ENCODE data around the gene PISD. TPM values are rescaled to one million over a fixed set of nuclear protein-coding genes. Genes with fewer than 3 reads are reported as not detected.

Gene PISD
- total RNA-seq, 2 experiments from 2014 or later = 21.5 to 51.9 TPM

- Histone ChIP-seq H2AFZ (ENCODE audit: low read length) (no peak overlapping the region), H3K79me2 (ENCODE audit: insufficient read depth, low read depth, low read length) (peaks cover 42% of the 10 kb centered on the region; the same call in 1 of the 2 replicates), H3K9me3 (ENCODE audit: low read length) (no peaks in the 10 kb centered on the region), H3K9me2 (ENCODE audit: insufficient read depth, low read length) (no peaks in the 10 kb centered on the region), H3K36me3 (ENCODE audit: insufficient read depth, low read length) (peaks cover 27% of the 10 kb centered on the region), H4K20me1 (ENCODE audit: insufficient read depth, low read length) (no peaks in the 10 kb centered on the region), H3K27ac (ENCODE audit: low read depth, low read length, poor library complexity, severe bottlenecking) (peak overlapping the region; percentile 93), H3K4me3 (ENCODE audit: low read depth, low read length, poor library complexity, severe bottlenecking) (peak overlapping the region; percentile 73), H3K4me1 (ENCODE audit: insufficient read depth, low read length, poor library complexity, severe bottlenecking) (peaks cover 75% of the 10 kb centered on the region), H3K4me2 (ENCODE audit: low read length) (peak overlapping the region; percentile 95)
- BruUV-seq (replicated peaks) = TSS peak; percentile 41
- ChIA-PET CTCF (ENCODE audit: unreplicated experiment) (interaction anchor here (0.7 to 1.0 kb wide), 3 partner anchors 9 to 1374 kb away, joined by 3 to 5 read pairs (median 5); no protein-coding TSS in a partner anchor), POLR2A (interaction anchor here (0.6 to 1.1 kb wide), 4 partner anchors 61 to 305 kb away, joined by 3 to 6 read pairs (median 4); no protein-coding TSS in a partner anchor)
- intact Hi-C loops (cut with micrococcal nuclease; ENCODE audit: unreplicated experiment) = no loop called here
- DNase-seq (ENCODE audit: low spot score) = no peak
- TF ChIP-seq EZH2phosphoT487 (IDR thresholded peaks at IDR 0.05; ENCODE audit: borderline replicate concordance, low read depth, low read length) (no peak), CTCF (conservative IDR thresholded peaks at IDR 0.05; ENCODE audit: low read length) (peak; percentile 77)
Measured at GRCh38 chr22:31628969-31629708, 32.9 kb downstream of the PISD start.

GRCh38 chr22:31628362-31628761 is 33.7 kb downstream of the PISD start:
- intact Hi-C loops (cut with micrococcal nuclease; ENCODE audit: unreplicated experiment) = no loop called here
- TF ChIP-seq EZH2phosphoT487 (IDR thresholded peaks at IDR 0.05; ENCODE audit: borderline replicate concordance, low read depth, low read length) = no peak
- no peak for TF ChIP-seq CTCF (conservative IDR thresholded peaks at IDR 0.05; ENCODE audit: low read length)
- no TSS peak for BruUV-seq (replicated peaks)
- no peak overlapping the region for H3K4me3 ChIP-seq (ENCODE audit: low read depth, low read length, poor library complexity, severe bottlenecking)
- peaks cover 27% of the 10 kb centered on the region for H3K36me3 ChIP-seq (ENCODE audit: insufficient read depth, low read length)
- H2AFZ ChIP-seq (ENCODE audit: low read length) = no peak overlapping the region
- CTCF ChIA-PET (ENCODE audit: unreplicated experiment) = interaction anchor here (0.6 kb wide), 1 partner anchor 211 kb away, joined by 4 read pairs; no protein-coding TSS in a partner anchor
- POLR2A ChIA-PET = interaction anchor here (0.6 to 0.7 kb wide), 2 partner anchors 304 to 329 kb away, joined by 3 read pairs; no protein-coding TSS in a partner anchor
- H3K79me2 ChIP-seq (ENCODE audit: insufficient read depth, low read depth, low read length) = peaks cover 42% of the 10 kb centered on the region; the same call in 1 of the 2 replicates
- H3K27ac ChIP-seq (ENCODE audit: low read depth, low read length, poor library complexity, severe bottlenecking) = peak overlapping the region; percentile 36
- no peaks in the 10 kb centered on the region for H3K9me3 ChIP-seq (ENCODE audit: low read length)
- peaks cover 67% of the 10 kb centered on the region for H3K4me1 ChIP-seq (ENCODE audit: insufficient read depth, low read length, poor library complexity, severe bottlenecking)
- no peaks in the 10 kb centered on the region for H4K20me1 ChIP-seq (ENCODE audit: insufficient read depth, low read length)
- no peaks in the 10 kb centered on the region for H3K9me2 ChIP-seq (ENCODE audit: insufficient read depth, low read length)
- DNase-seq (ENCODE audit: low spot score) = no peak
- peak overlapping the region; percentile 95 for H3K4me2 ChIP-seq (ENCODE audit: low read length)
